WI38 (cell line): ENCODE data around the gene TMCO4.
A peak's percentile ranks its signal among the peaks of the same experiment; 100 is the strongest.
"Not testable (repeated sequence)": the region's sequence is repeated elsewhere in the genome, so short reads cannot be mapped to it uniquely, and the experiment has no call there.

ENCODE experiments used
- H3K4me3 ChIP-seq: 2 replicates; pipeline ENCODE4 v1.5.1; 2011; ENCODE audit warnings: low read depth, mild to moderate bottlenecking, control low read depth, low read length
- CTCF ChIP-seq: IDR thresholded peaks from 2 replicates; pipeline ENCODE4 v1.5.1; 2012; ENCODE audit warnings: low read depth, mild to moderate bottlenecking, control low read depth, low read length

Gene TMCO4

DNA sequence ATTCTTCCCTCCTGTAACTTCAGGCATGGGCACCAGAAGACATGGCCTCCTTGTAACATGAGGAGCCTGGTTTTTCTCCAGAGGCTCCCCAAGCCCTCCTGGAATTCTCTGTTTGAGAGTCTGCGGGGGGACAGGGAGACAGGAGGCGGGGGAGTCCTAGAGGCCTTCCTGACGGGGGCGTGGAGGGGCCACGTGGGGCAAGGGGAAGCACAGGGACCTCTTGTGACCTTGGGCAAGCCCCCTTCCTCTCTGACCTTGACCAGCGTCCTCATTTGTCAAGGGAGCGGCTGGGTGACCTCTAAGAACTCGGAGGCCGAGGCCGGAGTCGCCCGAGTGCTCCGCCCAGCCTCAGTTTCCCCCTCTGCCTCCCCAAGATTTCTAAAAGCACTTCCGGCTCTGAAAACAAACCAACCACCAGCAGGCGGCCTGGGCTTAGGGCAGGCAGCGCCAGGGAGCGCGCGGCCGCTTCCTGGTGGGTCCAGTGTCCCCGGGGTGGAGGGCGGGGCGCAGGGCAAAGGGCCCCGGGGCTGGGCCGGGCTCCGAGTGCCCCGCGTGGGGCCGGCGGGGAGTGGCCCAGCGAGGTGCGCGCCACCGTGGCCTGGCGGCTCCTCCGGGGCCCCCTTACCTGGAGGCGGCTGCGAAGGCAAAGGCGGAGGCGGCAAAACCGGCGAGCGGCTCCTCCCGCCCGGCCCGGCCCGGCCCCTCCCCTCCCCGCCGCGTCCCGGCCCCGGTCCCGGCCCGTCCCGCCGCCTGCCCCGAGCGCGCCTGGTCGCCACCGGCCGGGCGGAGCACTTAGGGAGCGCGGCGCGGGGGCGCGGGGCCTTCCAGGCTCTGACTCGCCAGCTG, at the start of gene TMCO4:
TMCO4 (minus strand) TSS at position 687 of the 846 bp plus-strand sequence. CDS start 19,158 bp downstream, outside the sequence.
- TF ChIP-seq CTCF, result 0 out of 2 replicates have a peak, but pooled peaks have one; percentile 32
- peak within 1 kb of the TSS; percentile 64 for H3K4me3 ChIP-seq

DNA sequence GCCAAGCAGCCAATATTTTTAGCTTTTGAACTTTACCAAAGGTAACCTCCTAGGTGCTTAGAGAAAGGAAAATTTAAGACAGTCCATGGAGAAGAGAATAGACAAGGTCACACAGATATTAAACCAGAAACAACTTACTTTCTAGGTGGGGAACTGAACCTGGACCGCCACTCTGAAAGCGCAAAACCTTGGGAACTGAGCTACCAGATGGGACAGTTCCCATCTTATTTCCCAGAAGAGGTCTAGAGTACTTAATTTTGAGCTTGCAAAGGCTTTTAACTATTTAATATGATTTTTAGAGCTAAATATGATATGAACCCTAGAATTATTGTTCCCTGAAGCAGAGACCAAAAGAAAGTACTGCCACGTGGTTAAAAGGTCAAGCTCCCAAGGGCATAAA, 49.6 kb upstream of the TMCO4 start:
- H3K4me3 ChIP-seq, result not testable (repeated sequence)

- not testable (repeated sequence) for H3K4me3 ChIP-seq
These were observed 47.6 kb upstream of the TMCO4 start for GRCh38 chr1:19847334-19847733.

DNA sequence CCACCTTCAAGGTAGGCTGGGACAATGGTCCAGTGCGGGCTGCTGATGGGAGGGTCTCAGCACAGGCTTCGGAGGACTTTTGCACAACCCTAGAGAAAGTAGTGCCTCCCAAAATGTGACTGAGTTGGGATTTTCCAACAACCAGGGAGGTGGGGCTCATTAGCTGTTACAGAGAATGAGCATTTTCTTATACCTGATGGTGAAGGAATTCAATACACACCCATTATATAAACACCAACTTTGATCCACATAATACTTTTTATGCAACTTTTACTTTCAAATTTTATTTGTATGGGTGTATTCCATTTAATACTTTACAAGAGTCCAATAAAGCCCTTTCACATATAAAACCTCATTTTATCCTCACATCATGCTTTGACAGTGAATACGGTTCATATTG, 46.6 kb upstream of the TMCO4 start:
- no peak for TF ChIP-seq CTCF

DNA sequence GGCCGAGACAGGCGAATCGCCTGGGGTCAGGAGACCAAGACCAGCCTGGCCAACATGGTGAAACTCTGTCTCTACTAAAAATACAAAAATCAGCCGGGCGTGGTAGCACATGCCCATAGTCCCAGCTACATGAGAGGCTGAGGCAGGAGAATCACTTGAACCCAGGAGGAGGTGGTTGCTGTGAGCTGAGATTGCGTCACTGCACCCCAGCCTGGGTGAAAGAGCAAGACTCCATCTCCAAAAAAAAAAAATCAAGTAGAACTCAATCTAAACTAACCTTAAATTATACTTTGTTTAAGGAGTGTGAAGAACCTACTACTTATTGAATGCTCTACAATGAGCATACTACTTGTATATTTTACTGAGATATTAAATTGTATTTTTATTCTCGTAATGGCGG, 45.8 kb upstream of the TMCO4 start:
- no peak overlapping the region for H3K4me3 ChIP-seq
- TF ChIP-seq CTCF, result no peak

More for the DNA sequence above, 46.6 kb upstream of the TMCO4 start:
- no peak overlapping the region for H3K4me3 ChIP-seq

DNA sequence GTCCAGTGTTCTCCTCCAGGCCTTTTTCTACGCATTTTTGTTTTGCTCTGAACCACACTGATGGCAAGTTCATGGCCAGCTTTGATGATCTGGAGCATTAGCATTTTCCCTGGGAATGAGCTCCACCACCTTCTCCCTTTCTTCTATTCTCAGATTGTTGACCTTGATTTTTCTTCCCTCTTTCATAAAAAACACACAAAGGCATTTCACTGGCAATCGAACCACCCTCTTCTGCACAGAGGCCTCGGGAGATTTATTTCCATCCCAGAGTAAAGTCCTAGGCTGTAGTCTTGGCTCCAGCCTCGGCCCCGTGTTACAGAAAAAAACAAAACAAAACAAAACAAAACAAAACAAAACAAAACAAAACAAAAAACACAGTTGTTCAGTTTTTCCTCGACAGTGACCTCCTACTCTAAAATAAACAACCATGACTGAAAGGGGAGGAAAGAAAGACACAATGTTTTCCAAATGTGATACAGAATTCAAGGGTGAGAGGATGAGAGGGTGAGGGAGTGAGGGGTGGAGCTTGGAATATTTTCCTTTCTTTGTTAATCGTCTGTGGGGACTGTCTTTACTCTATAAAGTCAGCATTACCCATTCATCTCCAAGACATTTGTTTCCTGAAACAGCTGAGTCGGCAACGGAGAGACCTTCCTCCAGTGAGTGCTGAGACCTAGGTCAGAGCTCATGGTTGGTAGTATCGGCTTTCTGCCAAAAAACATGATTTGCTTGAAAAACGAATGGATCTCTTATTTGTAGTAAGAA, 45.2 kb upstream of the TMCO4 start:
- TF ChIP-seq CTCF, result no peak
- H3K4me3 ChIP-seq, result no peak overlapping the region

DNA sequence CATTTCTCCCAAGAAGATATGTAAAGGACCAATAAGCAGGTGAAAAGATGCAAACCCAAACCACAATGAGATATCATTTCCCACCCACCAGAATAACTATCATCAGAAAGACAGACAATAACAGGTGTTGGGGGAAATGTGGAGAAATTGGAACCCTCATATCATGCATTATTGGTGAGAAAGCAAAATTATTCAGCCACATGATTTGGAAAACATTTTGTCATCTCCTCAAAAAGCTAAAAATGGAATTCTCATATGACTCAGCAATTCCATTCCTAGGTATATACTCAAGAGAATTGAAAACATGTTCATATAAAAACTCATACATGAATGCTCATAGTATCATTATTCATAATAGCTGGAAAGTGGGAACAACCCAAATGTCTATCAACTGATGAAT, 40.5 kb upstream of the TMCO4 start:
- no peak overlapping the region for H3K4me3 ChIP-seq
- no peak for TF ChIP-seq CTCF

DNA sequence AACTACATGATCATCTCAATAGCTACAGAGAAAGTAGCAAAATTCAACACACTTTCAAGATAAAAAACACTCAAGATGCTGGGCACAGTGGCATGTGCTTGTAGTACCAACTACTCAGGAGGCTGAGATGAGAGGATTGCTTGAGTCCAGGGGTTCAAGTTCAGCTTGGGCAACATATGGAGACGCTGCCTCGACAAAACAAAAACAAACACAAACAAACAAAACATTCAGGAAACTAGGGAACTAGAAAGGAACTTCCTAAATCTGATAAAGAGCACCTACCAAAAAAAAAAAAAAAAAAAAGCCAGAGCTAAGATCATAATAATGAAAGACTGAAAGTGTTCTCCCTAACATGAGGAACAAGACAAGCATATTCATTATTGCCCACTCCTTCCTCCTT, 38.1 kb upstream of the TMCO4 start:
- no peak overlapping the region for H3K4me3 ChIP-seq
- TF ChIP-seq CTCF, result no peak
